ENCODE data around the gene DLG5. TPM values are rescaled to one million over a fixed set of nuclear protein-coding genes. Genes with fewer than 3 reads are reported as not detected.

Gene DLG5
- total and polyA plus RNA-seq, 9 of the 15 experiments (the other 6 are each of a cell fraction or from before 2014, with no cell fraction given) = 1.4 to 26.8 (median 11.2) TPM

GRCh38 chr10:77909749-77910375 lies 16.7 kb downstream of the DLG5 start (continued):
- TF ChIP-seq ZNF639 (CRISPR knock-in tag; conservative IDR thresholded peaks at IDR 0.05 in 1 of 2, IDR thresholded peaks at IDR 0.05 in 1 of 2) = peak in 1 of 2 experiments; percentile 84; a peak in 2 of 4 replicates
- TF ChIP-seq NFE2L1 (tag; IDR thresholded peaks at IDR 0.05; ENCODE audit: borderline replicate concordance, low read depth) = peak; percentile 41
- peak; percentile 80 for TF ChIP-seq CXXC5 (CRISPR knock-in tag; IDR thresholded peaks at IDR 0.05)
- TF ChIP-seq TBL1XR1 (IDR thresholded peaks at IDR 0.05; ENCODE audit: low read length in 2 of 2) = peak; percentile 59 to 62; a peak in 2 of 4 replicates
- TF ChIP-seq ZNF644 (tag; IDR thresholded peaks at IDR 0.05; ENCODE audit: low read depth) = 0 out of 2 replicates have a peak, but pooled peaks have one; percentile 41
- TF ChIP-seq RFX7 (CRISPR knock-in tag; IDR thresholded peaks at IDR 0.05) = 0 out of 2 replicates have a peak, but pooled peaks have one; percentile 69
- 0 out of 2 replicates have a peak, but pooled peaks have one; percentile 13 for TF ChIP-seq ARID3B (CRISPR knock-in tag; IDR thresholded peaks at IDR 0.05; ENCODE audit: borderline replicate concordance)
- TF ChIP-seq ZMIZ1 (IDR thresholded peaks at IDR 0.05; ENCODE audit: low read depth in 2 of 2, low read length in 2 of 2) = peak in 1 of 2 experiments; percentile 53; a peak in 1 of 4 replicates
- peak; percentile 8; the same call in 1 of the 2 replicates for TF ChIP-seq TSHZ1 (CRISPR knock-in tag; IDR thresholded peaks at IDR 0.05)
- peak; percentile 88 for TF ChIP-seq CTBP1 (IDR thresholded peaks at IDR 0.05; ENCODE audit: borderline replicate concordance)
- TF ChIP-seq EP300 (IDR thresholded peaks at IDR 0.05; ENCODE audit: low read length) = peak; percentile 84
- no peak for TF ChIP-seq ATF1 (CRISPR knock-in tag; IDR thresholded peaks at IDR 0.05)
- TF ChIP-seq ATF1 (tag; IDR thresholded peaks at IDR 0.05) = peak; percentile 81
- no peak for TF ChIP-seq CREB5 (CRISPR knock-in tag; IDR thresholded peaks at IDR 0.05)
- TF ChIP-seq ZBTB8A (IDR thresholded peaks at IDR 0.05; ENCODE audit: partially characterized antibody) = no peak
